Bladder microvascular endothelial cell (primary cell): Measurements from ENCODE around the gene USF2. TPM values are rescaled to one million over a fixed set of nuclear protein-coding genes. Genes with fewer than 3 reads are reported as not detected.

ENCODE experiments used
- total RNA-seq: library from RNA; depleted of rRNA; stranded (reverse); fragments of >200 nt; gene quantifications from 2 replicates; pipeline ENCODE4 v1.2.3, GENCODE V29; 2014

USF2 gene
- total RNA-seq, result 41.8 and 74.3 TPM in 2 replicates

DNA sequence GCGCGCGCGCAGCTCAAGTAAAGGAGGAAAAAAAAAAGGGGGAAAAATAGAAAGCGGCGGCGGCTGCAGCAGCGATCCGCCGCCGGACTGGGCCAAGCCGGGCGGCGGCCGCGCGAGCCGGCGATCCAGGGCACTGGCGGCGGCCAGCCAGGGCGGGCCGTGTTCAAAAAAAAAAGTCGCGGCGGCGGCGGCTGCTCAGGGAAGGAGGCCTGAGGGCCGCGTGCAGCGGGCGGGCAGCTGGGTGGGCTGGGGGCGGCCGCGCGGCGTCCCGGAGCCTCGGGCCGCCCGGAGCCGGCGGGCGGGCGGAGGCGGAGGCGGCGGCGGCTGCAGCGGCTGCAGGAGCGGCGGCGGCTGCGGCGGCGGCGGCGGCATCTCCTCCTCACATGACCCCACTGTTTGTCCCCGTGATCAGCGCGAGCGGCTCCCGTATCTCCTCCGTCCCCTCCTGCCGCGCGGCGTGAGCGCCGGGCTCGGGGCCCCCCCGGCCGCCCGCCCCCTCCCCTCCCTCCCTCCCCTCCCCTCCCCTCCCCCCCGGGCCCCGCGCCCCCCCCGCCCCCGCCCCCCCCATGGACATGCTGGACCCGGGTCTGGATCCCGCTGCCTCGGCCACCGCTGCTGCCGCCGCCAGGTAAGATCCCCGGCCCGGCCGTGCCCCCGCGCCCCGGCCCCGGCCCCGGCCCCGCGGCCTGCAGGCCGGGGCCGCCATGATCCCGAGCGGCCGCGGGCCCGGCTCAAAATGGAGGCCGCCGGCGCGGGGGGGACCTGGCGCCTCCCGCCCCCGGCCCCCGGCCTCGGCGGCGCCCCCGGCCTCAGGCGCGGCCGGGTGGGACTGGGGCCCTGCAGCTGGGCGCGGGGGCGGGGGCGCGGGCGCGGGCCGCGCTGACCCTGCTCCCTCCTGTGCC lies at the start of gene USF2:
TSS of gene USF2 (plus strand) at position 427 of the 902 bp plus-strand sequence. CDS start at position 567, 140 bp downstream.

GRCh38 chr19:35228177-35228930 lies 40.4 kb upstream of the USF2 start, which contains the start of gene FAM187B:
FAM187B (minus strand) TSS chr19:35228739; CDS start chr19:35228680, 59 bp downstream.

GRCh38 chr19:35248310-35249145 lies 20.2 kb upstream of the USF2 start, which contains the start of gene LSR:
LSR (plus strand) TSS chr19:35249002; CDS start chr19:35249023, 21 bp downstream.

DNA sequence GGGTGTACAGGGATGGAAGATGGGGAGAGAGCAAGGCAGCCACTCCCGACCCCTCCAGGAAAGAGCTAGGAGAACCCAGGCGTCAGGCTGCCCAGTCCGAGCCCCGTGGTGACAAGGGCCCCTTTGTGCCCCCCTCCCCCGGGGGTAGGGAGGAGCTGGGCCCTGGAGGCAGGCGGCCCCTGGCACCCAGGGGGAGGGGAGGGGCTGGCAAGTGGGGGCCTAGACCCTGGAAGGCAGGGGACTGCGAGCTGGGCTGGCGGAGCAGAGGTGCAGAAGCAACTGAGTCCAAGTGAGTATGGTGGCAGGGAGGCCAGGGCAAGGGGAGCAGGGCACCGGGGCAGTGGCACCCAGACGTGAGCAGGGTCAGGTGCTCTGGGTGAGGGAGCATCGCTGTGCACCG lies 23.2 kb downstream of the USF2 start, which contains the start of gene MAG:
TSS of gene MAG (plus strand) at position 246 of the 400 bp plus-strand sequence. CDS start 3,248 bp downstream, outside the sequence.

DNA sequence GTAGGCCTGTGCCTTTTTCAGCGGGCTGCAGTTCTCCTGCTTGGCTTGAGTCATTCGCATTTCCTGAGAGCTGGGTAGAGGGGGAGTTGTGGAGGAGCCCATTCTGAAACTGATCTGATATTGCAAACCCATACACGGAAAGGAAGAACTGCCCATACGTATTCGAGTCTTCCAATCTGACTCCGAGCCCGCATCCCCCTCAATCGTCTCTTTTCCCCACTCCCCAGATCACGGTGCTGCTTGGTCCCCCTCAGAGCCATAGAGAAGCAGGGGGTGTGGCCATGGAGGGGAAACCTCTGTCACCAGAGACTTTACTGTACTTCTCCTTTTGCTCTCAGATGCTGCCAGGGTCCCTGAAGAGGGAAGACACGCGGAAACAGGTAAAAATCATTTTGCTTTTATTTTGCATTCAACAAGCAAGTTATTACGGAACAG lies 60.1 kb downstream of the USF2 start, which contains the start of gene CD22:
TSS of gene CD22 (plus strand) at position 337 of the 435 bp plus-strand sequence. CDS start 2,854 bp downstream, outside the sequence.

Other genes starting within 250 kb of the USF2 start
- gene SCN1B, start 238.5 kb upstream of the USF2 start, total RNA-seq, result 5.4 and 5.8 TPM in 2 replicates
- gene HPN, start 227.2 kb upstream of the USF2 start, total RNA-seq, result not detected in 2 replicates
- gene FXYD3, start 153.1 kb upstream of the USF2 start, total RNA-seq, result not detected in 2 replicates
- gene LGI4, start 133.9 kb upstream of the USF2 start, total RNA-seq, result not detected in 2 replicates
- not detected in 2 replicates for gene FXYD1, start 130.1 kb upstream of the USF2 start, total RNA-seq
- gene FXYD7, start 125.7 kb upstream of the USF2 start, total RNA-seq, result not detected in 2 replicates
- 12.3 and 18.5 TPM in 2 replicates for gene FXYD5, start 114.2 kb upstream of the USF2 start, total RNA-seq
- not detected in 2 replicates for gene FAM187B, start 40.2 kb upstream of the USF2 start, total RNA-seq
- gene LSR, start 20.0 kb upstream of the USF2 start, total RNA-seq, result 0.19 and 1.1 TPM in 2 replicates
- under 0.01 and 0.06 TPM in 2 replicates for gene HAMP, start 13.6 kb downstream of the USF2 start, total RNA-seq
- gene MAG, start 23.2 kb downstream of the USF2 start, total RNA-seq, result 0.69 and 5.0 TPM in 2 replicates
- 1.6 and 1.7 TPM in 2 replicates for gene CD22, start 60.2 kb downstream of the USF2 start, total RNA-seq
- not detected in 2 replicates for gene FFAR1, start 78.9 kb downstream of the USF2 start, total RNA-seq
- 0.19 TPM in 1 of 2 replicates, not detected in the other for gene FFAR3, start 89.5 kb downstream of the USF2 start, total RNA-seq
- gene GPR42, start 102.1 kb downstream of the USF2 start, total RNA-seq, result not detected in 2 replicates
- gene FFAR2, start 179.3 kb downstream of the USF2 start, total RNA-seq, result not detected in 2 replicates
- not detected in 2 replicates for gene KRTDAP, start 221.5 kb downstream of the USF2 start, total RNA-seq
- gene DMKN, start 244.7 kb downstream of the USF2 start, total RNA-seq, result 0.13 TPM in 1 of 2 replicates, not detected in the other